Measurements from ENCODE around the gene PAIP2.
A peak's percentile ranks its signal among the peaks of the same experiment; 100 is the strongest.

Gene PAIP2

DNA sequence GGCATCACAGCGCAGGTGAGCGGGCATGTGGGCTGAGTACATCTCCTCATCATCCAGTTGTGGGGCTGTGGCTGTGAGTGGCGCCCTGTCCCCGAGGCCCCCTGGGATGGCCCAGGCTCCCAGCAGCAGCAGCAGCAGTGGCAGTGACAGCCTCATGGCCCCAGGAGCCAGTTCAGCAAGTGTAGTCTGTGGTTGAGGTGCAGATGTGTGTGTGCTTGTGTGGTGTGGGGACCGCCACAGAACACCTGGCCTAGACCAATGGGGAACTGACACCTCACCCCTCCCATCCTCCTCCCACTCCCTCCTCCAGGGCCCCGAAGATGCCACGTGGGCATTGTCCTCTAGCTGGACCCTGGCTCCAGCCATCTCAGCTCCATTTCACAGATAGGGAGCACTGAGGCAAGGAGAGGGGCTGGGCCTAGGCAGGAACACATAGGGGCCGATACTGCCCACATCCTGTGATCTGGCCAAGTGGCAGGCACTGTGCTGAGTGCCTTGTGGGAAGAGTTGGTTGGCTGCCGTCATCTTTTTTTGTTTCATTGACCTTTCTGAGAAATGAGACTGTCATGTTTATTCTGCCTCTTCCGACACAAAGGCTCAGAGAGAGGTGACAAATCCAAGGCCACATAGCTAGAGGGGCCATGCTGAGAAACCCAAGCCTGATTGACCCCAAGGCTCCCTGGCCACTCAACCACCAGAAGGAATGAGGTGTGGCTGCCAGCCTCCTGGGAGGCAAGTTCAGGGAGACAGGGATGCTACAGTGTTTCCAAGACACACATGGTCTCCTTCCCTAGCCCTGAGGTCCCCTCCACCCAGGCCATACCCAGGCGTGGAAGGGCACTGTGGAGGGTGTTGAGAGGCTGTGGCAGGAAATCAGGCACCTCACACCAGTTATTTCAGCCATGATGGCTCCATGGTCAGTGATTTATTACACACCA is 48.3 kb downstream of the PAIP2 start, which contains the start of gene MZB1:
Gene MZB1 (minus strand): TSS at position 213 of the 938 bp plus-strand sequence. CDS start 57 bp downstream, at position 156.
- H3K4me3 ChIP-seq (ENCODE audit: low read length), result no peak within 1 kb of the TSS
- no peak for DNase-seq (ENCODE audit: low read depth)
- TF ChIP-seq, protein P1, sequence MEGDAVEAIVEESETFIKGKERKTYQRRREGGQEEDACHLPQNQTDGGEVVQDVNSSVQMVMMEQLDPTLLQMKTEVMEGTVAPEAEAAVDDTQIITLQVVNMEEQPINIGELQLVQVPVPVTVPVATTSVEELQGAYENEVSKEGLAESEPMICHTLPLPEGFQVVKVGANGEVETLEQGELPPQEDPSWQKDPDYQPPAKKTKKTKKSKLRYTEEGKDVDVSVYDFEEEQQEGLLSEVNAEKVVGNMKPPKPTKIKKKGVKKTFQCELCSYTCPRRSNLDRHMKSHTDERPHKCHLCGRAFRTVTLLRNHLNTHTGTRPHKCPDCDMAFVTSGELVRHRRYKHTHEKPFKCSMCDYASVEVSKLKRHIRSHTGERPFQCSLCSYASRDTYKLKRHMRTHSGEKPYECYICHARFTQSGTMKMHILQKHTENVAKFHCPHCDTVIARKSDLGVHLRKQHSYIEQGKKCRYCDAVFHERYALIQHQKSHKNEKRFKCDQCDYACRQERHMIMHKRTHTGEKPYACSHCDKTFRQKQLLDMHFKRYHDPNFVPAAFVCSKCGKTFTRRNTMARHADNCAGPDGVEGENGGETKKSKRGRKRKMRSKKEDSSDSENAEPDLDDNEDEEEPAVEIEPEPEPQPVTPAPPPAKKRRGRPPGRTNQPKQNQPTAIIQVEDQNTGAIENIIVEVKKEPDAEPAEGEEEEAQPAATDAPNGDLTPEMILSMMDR (IDR thresholded peaks at IDR 0.05; ENCODE audit: insufficient read depth, low read depth, low read length, missing control alignments), result no peak

DNA sequence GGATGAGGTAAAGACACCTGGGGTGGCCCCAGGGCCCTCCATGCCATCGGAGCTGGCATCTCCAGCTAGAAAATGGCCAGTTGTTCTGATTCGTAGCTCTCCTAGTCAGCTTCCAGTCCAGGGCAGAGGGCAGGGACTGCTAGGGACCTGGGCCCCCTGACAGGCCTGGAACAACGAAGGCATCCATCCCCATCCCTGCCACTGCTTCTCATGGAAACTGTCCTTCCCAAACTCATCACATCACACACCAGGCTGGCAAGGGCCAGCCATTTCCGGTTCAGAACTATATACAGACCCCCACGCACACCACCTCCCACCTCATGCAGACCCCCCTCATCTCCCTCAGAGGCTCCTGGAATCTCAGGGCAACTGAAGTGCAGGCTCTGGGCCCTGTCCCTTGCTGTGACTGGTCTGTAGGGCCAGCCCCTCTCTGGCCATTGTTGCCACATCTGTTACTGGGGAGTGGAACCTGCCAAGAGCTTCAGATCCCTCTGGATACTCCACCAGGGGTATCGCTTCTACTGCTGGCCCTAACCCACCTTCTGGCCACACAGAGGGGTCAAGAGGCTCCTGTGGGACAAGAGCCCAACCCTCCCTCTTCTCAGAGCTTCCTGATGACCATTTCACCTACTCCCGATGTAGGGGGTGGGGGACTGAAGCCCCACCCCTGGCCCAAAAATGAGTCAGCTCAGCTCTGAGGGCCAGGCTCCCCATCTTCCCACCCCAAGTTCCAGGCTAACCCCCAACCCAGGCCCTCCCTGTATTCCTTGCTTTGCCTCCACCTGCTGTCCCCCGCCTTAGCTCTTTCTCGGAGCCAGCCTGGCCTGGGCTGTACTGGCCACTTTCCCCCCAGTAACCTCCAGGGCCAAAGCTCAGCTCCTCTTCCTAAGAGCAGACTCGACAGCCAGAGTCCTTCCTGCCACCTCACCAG is 49.2 kb downstream of the PAIP2 start:
- TF ChIP-seq, protein P1 (IDR thresholded peaks at IDR 0.05; ENCODE audit: insufficient read depth, low read depth, low read length, missing control alignments), result no peak
- no peak overlapping the region for H3K4me3 ChIP-seq (ENCODE audit: low read length)
- DNase-seq (ENCODE audit: low read depth), result no peak

DNA sequence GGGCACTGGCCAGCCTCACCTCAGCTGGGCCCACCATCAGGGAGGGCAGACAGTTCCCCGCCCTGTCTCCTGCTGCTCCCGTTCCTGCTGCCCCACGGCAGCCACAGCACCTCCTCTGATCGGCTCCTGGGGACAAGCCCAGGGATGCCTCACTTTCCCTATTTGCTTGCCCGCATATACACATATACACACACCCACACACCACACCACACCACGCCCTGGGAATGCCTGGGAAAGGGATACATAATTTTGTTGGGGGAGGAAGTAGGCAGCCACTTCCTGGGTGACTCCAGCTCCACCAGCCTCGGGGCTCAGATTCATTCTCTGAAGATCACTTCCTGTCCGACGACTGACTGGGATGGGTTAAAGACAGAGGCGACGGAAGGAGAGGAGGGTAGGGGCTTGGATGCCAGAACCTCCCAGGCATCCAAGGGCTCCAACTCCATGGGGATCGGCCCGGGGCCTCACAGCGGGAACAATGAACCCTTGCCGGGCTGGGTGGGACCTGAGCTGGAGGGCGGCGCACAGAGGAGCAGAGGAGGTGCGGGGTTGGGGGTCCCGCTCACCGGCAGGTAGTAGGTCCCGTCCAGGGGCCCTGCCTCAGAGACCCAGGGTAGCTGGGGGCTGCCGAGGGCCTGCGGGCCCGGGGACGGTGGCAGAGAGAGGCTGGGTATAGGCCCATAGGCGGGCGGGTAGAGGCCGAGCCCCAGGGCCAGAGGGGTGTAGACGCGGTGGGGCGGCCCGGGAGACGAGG is 50.1 kb downstream of the PAIP2 start:
- H3K4me3 ChIP-seq (ENCODE audit: low read length), result peak overlapping the region; percentile 29
- DNase-seq (ENCODE audit: low read depth), result peak; percentile 96
- TF ChIP-seq, protein P1 (IDR thresholded peaks at IDR 0.05; ENCODE audit: insufficient read depth, low read depth, low read length, missing control alignments), result no peak

DNA sequence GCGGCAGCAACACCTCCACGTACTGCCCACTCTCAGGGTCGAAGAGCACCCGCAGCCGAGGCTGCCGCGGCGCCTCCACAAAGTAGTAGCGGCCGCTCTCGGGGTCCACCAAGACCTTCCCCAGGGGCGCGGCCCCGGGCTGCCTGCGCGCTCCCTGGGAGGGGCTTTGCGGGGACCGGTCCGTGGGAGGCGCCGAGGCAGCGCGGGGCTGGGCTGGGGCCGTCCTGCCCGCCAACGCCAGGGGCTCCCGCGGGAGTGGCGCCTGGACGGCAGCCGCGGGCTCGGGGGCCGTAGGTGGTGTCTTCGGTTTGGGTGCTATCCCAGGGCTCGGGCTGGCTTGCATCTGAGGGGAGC is 50.6 kb downstream of the PAIP2 start:
- TF ChIP-seq, protein P1 (IDR thresholded peaks at IDR 0.05; ENCODE audit: insufficient read depth, low read depth, low read length, missing control alignments), result no peak
- no peak for DNase-seq (ENCODE audit: low read depth)
- peak overlapping the region; percentile 29 for H3K4me3 ChIP-seq (ENCODE audit: low read length)

DNA sequence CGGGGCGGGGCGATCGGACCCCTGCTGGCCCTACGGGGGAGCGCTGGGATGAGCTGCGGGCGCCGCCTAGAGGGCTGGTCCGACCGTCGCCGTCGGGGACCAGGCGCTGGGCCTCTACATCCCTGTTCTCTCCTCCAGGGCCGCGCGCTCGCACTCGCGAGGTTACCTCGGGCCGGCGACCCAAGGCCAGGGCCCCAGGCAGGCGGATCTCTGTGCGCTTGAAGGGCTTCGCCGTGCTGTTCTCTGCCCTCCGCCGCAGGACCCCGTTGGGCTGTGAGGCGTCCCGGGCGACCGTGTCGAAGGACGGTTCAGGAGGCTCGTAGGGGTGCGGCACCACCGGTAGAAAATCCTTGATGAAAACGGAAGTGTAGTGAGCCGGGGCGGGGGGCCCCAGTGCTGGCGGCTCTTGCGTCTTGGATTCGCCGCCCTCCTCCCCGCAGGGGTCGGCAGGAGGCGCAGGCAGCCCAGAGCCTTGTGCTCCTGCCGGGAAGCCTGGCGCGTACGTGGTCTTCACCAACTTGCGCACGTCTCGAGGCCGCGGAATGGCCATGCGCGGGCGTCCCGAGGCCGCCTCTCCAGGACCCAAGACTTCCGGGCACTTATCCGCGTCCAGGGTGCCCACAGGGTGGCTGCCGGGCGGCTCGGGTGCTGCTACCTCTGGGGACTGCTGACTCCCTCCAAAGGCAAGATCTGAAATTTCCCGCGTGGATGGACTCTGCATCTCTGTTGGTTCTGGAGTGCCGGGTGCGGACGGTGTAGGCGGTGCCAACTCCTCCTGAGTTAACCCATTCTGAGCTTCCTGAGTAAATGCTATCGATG is 51.2 kb downstream of the PAIP2 start:
- peak; percentile 80 for DNase-seq (ENCODE audit: low read depth)
- TF ChIP-seq, protein P1 (IDR thresholded peaks at IDR 0.05; ENCODE audit: insufficient read depth, low read depth, low read length, missing control alignments), result peak; percentile 40
- H3K4me3 ChIP-seq (ENCODE audit: low read length), result peak overlapping the region; percentile 42
